HepG2 (cell line): ENCODE measurements around the gene ABHD17A. TPM values are rescaled to one million over a fixed set of nuclear protein-coding genes. Genes with fewer than 3 reads are reported as not detected.

Source experiments
- FUBP1 ChIP-seq: sonication (generic); formaldehyde crosslinking; IDR thresholded peaks from 2 replicates; pipeline ENCODE4 v1.5.1; 2020; ENCODE audit warnings: missing genetic modification reagents, mild to moderate bottlenecking, borderline replicate concordance
- GATAD2A ChIP-seq: IDR thresholded peaks from 2 replicates; pipeline ENCODE4 v1.6.1; 2016
- HDAC6 ChIP-seq: fragments of 200-600 bp; sonication (generic); IDR thresholded peaks from 2 replicates; pipeline ENCODE4 v1.7.0; 2017; ENCODE audit warnings: mild to moderate bottlenecking, antibody characterized with exemption, low read length, low read depth
- JUNB ChIP-seq: sonication (generic); formaldehyde crosslinking; IDR thresholded peaks from 2 replicates; pipeline ENCODE4 v1.8.0; 2022; ENCODE audit warnings: missing genetic modification reagents, mild to moderate bottlenecking, borderline replicate concordance
- KLF9 ChIP-seq: IDR thresholded peaks from 2 replicates; pipeline ENCODE4 v1.6.1; 2016; ENCODE audit warnings: low read depth
- NAIF1 ChIP-seq: sonication (generic); formaldehyde crosslinking; IDR thresholded peaks from 2 replicates; pipeline ENCODE4 v1.5.0; 2020; ENCODE audit warnings: mild to moderate bottlenecking, missing genetic modification reagents, borderline replicate concordance
- NCOA5 ChIP-seq: sonication (generic); formaldehyde crosslinking; IDR thresholded peaks from 2 replicates; pipeline ENCODE4 v1.4.0; 2020; ENCODE audit warnings: missing genetic modification reagents
- NR2F2 ChIP-seq: IDR thresholded peaks from 2 replicates; pipeline ENCODE4 v1.6.1; 2012; ENCODE audit warnings: low read depth, inconsistent platforms, borderline replicate concordance
- RAD51 ChIP-seq: fragments of 450-650 bp; IDR thresholded peaks from 2 replicates; pipeline ENCODE4 v1.6.1; 2016; ENCODE audit warnings: borderline replicate concordance
- SATB2 ChIP-seq: sonication (generic); formaldehyde crosslinking; IDR thresholded peaks from 2 replicates; pipeline ENCODE4 v1.5.0; 2020; ENCODE audit warnings: missing genetic modification reagents
- SIX1 ChIP-seq: sonication (generic); formaldehyde crosslinking; IDR thresholded peaks from 2 replicates; pipeline ENCODE4 v1.4.0; 2020; ENCODE audit warnings: missing genetic modification reagents, borderline replicate concordance
- SMYD3 ChIP-seq: sonication (generic); formaldehyde crosslinking; IDR thresholded peaks from 2 replicates; pipeline ENCODE4 v1.8.1; 2023; ENCODE audit warnings: mild to moderate bottlenecking, missing genetic modification reagents
- SP1 ChIP-seq, 2 experiments: fragments of 450-650 bp in 1 of 2; sonication (generic) in 1 of 2; formaldehyde crosslinking in 1 of 2; IDR thresholded peaks; 2 replicates each; pipeline versions ENCODE4 v1.4.0 to v1.6.1; 2016 to 2020; ENCODE audit warnings: missing genetic modification reagents in 1 of 2
- TEAD2 ChIP-seq: sonication (generic); formaldehyde crosslinking; IDR thresholded peaks from 2 replicates; pipeline ENCODE4 v1.9.0; 2021; ENCODE audit warnings: missing genetic modification reagents
- TFAP4 ChIP-seq: sonication (generic); IDR thresholded peaks from 2 replicates; pipeline ENCODE4 v1.6.1; 2016; ENCODE audit warnings: low read depth, borderline replicate concordance
- XRCC5 ChIP-seq: fragments of 200-400 bp; formaldehyde crosslinking; optimal IDR thresholded peaks from 2 replicates; pipeline ENCODE3; 2017; ENCODE audit warnings: mild to moderate bottlenecking, low read length
- ZNF24 ChIP-seq: fragments of 450-650 bp; IDR thresholded peaks from 2 replicates; pipeline ENCODE4 v1.6.1; 2017; ENCODE audit warnings: antibody characterized with exemption, mild to moderate bottlenecking
- ZNF329 ChIP-seq: sonication (generic); formaldehyde crosslinking; IDR thresholded peaks from 2 replicates; pipeline ENCODE4 v1.9.0; 2021; ENCODE audit warnings: low read depth, mild to moderate bottlenecking, missing genetic modification reagents
- ZNF556 ChIP-seq: sonication (generic); formaldehyde crosslinking; IDR thresholded peaks from 2 replicates; pipeline ENCODE4 v1.4.0; 2020; ENCODE audit warnings: mild to moderate bottlenecking, missing genetic modification reagents, borderline replicate concordance
- ZNF574 ChIP-seq: sonication (generic); formaldehyde crosslinking; IDR thresholded peaks from 2 replicates; pipeline ENCODE4 v1.4.0; 2020; ENCODE audit warnings: missing genetic modification reagents
- ZNF883 ChIP-seq: sonication (generic); formaldehyde crosslinking; IDR thresholded peaks from 2 replicates; pipeline ENCODE4 v1.5.1; 2020; ENCODE audit warnings: mild to moderate bottlenecking, missing genetic modification reagents; ENCODE audit errors: not compliant biosample characterization
- polyA plus RNA-seq, 8 experiments: library from polyadenylated mRNA; depleted of rRNA in 3 of 8; stranded (reverse) in 7 of 8; unstranded in 1 of 8; fragments of >200 nt; fragmentation: Illumina TruSeq in 4 of 8; extraction: Trizol in 4 of 8; gene quantifications; 2 replicates each; pipeline versions ENCODE4 v1.2.1 to v1.2.3, GENCODE V29; 2011 to 2016; ENCODE audit warnings: low read depth in 4 of 8, missing spikeins in 1 of 8, mixed read lengths in 1 of 8; ENCODE audit not compliant: insufficient read depth in 1 of 8
- total RNA-seq, 5 experiments: library from RNA; depleted of rRNA; stranded (reverse); fragments of >200 nt; fragmentation: Illumina TruSeq; extraction: Trizol; gene quantifications; 2 replicates each; pipeline ENCODE4 v1.2.3, GENCODE V29; 2016; ENCODE audit warnings: low read depth in 1 of 5
- TF ChIP-seq, protein P1 (sequence below): sonication (generic); formaldehyde crosslinking; IDR thresholded peaks from 2 replicates; pipeline ENCODE4 v1.5.0; 2020; ENCODE audit warnings: missing genetic modification reagents
- TF ChIP-seq, protein P2 (sequence below): sonication (generic); formaldehyde crosslinking; IDR thresholded peaks from 2 replicates; pipeline ENCODE4 v1.9.0; 2021; ENCODE audit warnings: missing genetic modification reagents, mild to moderate bottlenecking, borderline replicate concordance

ABHD17A gene
- total and polyA plus RNA-seq, 2 of the 13 experiments (the other 11 are each of a cell fraction or from before 2014, with no cell fraction given) = 27.7 to 40.8 TPM

DNA sequence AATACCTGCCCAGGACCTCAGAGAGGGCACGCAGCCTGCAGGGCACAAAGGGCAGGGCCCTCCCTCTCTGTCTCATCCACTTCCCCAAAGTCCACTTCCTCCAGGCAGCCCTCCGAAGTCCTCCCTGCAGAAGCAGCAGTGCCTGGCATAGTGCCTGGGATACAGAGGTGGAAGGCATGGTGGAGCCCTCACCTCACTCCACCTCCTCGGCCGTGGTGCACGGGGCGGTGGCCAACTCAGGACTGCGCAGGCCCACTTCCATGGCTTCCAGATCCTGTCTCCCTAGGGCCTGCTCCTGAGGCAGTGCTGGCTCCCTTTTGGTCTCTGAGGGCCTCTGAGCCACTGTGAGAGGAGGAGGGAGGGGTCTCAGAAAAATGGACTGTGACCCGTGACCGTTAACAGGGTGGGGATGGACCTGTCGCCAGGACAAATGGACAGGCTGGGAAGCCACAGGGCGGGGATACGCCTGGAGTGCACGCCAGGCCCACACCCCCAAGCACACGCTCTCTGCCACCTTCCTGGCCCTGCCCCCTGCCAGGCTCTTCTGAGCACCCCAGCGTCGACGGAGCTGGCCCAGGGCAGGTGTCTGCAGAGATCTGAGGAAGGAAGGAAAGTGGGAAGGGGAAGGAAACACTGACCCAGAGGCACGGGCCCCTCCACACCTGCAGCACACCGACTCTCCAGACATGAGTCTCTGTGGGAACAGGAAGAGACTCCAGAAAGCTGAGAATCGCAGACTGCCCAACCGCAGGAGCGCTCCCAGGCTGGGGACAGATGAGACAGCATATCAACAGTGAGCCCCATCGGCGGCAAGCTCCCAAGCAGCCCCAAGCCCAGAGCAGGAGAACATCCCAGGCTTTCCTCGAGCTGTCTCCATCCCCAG is 45.4 kb downstream of the ABHD17A start (continued):
- TF ChIP-seq ZNF574 (CRISPR knock-in tag) (peak; percentile 62; the same call in 1 of the 2 replicates), RAD51 (no peak), ZNF24 (no peak), NR2F2 (no peak), ZNF883 (CRISPR knock-in tag) (no peak), HDAC6 (no peak), SP1 (IDR thresholded peaks at IDR 0.05) (no peak), SP1 (CRISPR knock-in tag; IDR thresholded peaks at IDR 0.05) (no peak), TFAP4 (no peak), XRCC5 (no peak), NCOA5 (no peak), SMYD3 (CRISPR knock-in tag) (no peak), GATAD2A (CRISPR knock-in tag) (no peak), NAIF1 (no peak), ZNF556 (CRISPR knock-in tag) (0 out of 2 replicates have a peak, but pooled peaks have one; percentile 36), ZNF329 (CRISPR knock-in tag) (no peak), SATB2 (CRISPR knock-in tag) (no peak), TEAD2 (CRISPR knock-in tag) (no peak), SIX1 (CRISPR knock-in tag) (no peak), KLF9 (CRISPR knock-in tag) (no peak), JUNB (CRISPR knock-in tag) (no peak), FUBP1 (no peak)
- TF ChIP-seq, protein P1, sequence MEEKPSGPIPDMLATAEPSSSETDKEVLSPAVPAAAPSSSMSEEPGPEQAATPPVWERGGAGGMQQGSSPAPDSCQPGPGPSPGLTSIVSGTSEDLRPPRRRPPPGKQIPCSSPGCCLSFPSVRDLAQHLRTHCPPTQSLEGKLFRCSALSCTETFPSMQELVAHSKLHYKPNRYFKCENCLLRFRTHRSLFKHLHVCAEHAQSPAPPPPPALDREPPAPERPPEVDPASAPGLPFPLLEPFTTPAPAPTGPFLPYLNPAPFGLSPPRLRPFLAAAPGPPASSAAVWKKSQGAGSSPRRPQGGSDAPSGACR (CRISPR knock-in tag) = 0 out of 2 replicates have a peak, but pooled peaks have one; percentile 56
- TF ChIP-seq, protein P2, sequence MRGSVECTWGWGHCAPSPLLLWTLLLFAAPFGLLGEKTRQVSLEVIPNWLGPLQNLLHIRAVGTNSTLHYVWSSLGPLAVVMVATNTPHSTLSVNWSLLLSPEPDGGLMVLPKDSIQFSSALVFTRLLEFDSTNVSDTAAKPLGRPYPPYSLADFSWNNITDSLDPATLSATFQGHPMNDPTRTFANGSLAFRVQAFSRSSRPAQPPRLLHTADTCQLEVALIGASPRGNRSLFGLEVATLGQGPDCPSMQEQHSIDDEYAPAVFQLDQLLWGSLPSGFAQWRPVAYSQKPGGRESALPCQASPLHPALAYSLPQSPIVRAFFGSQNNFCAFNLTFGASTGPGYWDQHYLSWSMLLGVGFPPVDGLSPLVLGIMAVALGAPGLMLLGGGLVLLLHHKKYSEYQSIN (CRISPR knock-in tag) = no peak
